ENCODE measurements around the gene CD69.
"Not testable (repeated sequence)": the region's sequence is repeated elsewhere in the genome, so short reads cannot be mapped to it uniquely, and the experiment has no call there.

Gene CD69

DNA sequence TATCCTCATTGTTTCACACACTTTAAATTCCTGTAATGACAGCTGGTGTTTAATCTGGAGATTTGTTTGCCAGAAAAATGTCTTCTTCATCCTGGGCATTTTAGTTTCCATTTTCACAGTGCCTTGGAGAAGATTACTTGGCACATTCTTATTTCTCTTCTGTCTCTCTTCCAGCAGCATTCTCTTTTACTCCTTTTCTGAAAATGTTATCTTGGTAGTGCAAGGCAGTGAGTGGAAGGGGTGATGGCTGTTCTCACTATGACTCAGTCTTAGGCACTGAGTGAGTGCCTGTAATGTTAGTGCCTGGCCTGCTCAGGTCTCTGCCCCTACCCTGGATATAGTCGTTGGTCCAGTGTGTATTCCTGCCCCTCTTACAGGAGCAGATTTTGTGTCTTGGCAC lies 40.9 kb downstream of the CD69 start:
- DNase-seq (ENCODE audit: low spot score): no peak

DNA sequence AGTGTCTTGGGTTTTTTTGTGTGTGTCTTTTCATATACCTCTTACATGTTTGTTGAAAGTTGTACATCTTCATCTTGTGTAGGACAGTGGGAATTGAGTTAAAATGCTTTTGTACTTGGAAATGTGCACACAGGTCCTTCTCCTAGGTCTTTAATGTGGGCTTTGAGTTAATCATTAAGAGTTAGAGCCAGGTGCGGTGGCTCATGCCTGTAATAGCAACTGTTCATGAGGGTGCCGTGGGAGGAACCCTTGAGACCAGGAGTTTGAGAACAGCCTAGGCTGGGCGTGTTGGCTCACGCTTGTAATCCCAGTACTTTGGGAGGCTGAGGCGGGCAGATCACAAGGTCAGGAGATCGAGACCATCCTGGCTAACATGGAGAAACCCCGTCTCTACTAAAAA lies 41.7 kb downstream of the CD69 start:
- DNase-seq (ENCODE audit: low spot score): no peak

DNA sequence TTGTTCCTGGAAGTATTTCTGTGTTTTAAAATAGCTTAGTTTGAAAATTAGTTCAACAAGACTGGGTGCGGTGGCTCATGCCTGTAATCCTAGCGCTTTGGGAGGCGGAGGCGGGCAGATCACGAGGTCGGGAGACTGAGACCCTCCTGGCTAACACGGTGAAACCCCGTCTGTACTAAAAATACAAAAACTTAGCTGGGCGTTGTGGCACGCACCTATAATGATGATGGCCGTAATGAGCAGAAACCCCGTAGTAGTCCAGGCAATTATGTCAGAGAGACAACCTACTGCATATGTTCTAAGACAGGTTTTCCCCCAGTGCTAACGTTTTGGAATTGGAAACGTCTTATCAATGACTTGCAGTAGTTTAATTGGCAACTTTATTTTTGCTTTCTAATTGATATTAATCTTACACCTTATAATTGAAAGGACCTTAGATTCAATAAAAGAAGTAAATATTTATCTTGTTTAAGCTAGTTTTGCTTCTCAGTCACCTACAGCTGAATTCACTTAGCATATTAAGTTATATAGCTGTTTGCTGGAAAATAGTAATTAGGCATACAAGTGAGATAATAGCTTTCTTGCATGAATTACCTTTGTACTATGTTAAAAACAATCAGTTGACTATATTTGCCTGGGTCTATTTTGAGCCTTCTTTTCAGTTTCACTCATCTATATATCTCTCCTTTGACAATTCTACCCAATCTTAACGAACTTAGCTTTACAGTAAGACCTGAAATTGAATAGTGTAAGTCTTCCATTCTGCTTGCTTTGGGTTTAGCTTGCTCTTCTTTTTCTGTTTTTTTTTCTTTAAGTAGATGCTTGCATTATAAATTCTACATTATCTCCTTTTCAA lies 43.4 kb downstream of the CD69 start:
- DNase-seq (ENCODE audit: low spot score): no peak

DNA sequence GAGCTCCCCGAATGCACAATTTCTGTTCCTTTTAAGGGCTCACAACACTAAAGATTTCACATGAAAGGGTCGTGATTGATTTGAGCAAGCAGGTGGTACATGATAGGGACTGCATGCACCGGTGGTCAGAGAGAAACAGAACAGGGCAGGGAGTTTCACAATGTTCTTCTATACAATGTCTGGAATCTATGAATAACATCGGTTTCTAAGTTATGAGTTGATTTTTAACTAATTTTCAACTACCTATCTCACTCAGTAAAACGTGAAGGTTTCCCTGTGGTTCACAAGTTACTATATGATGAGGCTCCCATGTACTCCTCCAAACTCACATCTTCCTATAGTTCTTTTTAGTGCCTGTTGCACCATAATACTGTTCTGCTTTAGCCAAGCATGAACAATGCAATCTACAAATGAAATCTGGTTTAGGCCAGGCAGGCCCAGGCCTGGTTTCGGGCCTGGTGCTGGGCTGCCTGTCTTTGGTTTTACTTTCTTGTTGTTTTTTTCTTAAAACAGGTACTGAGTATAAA lies 47.6 kb downstream of the CD69 start:
- DNase-seq (ENCODE audit: low spot score): not testable (repeated sequence)

DNA sequence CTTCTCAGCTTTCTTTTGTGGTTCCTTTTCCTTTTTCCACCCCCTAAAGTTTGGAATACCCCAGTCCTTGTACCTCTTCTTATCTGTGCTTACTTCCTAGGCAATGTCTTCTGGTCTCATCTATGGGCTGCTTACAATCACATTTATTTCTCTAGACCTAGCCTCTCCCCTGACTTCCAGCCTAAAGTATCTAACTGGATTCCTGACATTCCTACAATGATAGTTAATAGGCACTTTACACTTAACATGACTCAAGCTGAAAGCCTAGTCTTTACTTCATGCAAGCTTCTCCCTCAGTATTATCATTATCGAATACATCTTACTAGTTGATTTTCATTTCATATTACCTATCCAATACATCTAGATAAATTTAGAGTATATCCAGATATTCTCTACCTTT lies 49.0 kb downstream of the CD69 start:
- no peak for DNase-seq (ENCODE audit: low spot score)

DNA sequence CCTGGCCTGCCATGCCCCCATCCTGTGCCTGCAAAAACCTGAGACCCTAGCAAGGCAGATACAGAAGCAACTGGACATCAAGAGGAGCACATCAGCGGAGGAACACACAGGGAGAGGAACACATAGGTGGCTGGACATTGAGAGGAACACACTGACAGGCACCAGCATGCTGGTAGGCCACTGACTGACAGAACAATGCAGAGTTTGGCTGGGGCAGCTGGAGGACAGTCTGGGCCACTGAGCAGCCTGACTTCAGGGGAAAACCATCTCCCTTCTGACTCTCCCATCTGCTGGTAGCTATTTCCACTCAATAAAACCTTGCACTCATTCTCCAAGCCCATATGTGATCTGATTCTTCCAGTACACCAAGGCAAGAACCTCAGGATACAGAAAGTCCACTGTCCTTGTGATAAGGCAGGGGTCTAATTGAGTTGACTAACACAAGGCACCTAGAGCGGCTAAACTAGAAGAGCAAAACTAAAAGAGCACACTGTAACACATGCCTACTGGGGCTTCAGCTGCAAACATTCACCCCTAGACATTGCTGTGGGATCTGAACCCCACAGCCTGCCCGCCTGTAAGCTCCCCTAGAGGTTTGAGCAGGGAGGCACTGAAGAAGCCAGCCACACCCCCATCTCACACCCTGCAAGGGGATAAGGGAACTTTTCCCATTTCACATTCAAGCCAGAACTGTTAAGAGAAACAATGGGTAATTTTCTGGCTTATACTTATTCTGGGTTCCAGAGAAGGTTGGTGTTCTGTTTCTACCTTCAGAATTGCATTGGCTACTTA lies 49.9 kb downstream of the CD69 start:
- no peak for DNase-seq (ENCODE audit: low spot score)

DNA sequence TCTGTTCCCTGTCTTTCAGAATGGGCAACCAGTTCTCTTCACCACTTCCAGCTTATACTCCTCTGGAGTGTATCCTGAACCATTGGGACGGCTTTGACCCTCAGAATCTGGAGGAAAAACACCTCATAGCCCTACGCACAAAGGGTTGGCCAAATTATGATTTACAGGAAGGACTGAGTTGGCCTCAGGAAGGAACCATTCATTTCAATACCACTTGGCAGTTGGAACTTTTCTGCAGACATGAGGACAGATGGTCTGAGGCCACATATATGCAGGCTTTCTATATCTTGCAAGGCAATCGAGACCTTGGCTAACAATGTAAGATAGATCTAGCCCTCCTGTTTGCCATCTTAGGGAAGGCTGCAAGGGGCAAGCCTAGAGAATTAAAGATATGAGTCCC lies 51.8 kb downstream of the CD69 start:
- DNase-seq (ENCODE audit: low spot score): no peak

DNA sequence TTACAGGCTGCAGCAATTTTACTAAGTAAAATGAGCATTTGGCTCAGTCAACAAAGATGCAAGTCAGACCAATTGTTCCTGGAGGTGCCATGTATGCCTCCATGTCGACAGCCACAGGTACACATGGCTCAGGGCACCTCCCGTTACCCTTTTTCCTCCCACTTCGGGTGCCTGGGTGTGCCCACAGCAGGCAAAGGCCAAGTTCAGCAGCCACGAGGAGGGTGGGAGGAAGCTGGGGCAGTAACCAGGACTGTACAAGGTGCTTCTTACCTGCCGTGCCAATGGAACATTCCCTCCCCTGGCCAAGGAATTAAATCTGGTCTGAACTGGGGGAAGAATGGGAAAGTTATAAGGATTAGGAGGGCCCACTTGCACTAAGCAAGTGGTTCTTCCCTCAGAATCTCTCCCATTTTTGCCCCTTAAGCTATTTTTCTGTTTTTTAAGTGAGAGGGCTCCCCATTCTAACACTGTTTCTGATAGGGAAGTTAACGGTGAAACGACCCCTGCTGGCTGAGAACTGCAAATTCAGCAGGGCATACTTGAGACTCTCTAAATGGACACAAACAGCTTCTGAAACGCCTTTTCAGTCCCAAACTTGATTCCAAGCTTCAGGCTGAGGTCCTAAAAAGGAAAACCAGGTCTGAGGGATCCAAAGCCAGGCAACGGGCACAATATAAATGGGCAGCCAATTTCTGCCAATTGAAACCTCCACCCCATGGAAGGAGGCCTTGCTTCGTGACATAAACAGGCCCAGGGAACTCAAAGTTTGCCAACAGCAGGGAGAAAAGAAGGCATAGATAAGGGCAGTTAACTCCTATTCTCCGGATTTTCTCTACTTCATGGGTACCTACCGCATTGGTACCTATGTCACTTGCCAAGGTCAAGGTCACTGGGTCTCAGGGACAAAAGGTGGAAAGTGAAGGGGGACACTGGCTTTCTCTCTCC lies 52.6 kb downstream of the CD69 start:
- peak; percentile 47 for DNase-seq (ENCODE audit: low spot score)

DNA sequence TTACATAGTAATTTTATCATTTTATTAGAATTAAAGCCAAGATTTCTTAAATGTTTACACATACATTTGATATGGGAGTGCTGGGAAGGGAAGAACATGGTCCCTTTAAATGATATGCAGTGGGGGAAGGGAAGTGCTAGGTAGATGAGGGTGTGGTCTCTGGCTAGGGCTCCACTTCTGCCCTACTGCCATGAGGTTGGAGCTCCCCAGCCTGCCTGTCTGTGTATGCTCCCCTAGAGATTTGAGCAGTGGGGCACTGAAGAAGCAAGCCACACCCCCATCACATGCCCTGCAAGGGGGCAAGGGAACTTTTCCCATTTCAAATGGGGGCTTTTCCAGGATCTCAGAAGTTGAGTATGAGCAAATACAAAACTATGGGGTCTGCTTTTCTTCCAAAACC lies 53.3 kb downstream of the CD69 start:
- DNase-seq (ENCODE audit: low spot score): no peak

DNA sequence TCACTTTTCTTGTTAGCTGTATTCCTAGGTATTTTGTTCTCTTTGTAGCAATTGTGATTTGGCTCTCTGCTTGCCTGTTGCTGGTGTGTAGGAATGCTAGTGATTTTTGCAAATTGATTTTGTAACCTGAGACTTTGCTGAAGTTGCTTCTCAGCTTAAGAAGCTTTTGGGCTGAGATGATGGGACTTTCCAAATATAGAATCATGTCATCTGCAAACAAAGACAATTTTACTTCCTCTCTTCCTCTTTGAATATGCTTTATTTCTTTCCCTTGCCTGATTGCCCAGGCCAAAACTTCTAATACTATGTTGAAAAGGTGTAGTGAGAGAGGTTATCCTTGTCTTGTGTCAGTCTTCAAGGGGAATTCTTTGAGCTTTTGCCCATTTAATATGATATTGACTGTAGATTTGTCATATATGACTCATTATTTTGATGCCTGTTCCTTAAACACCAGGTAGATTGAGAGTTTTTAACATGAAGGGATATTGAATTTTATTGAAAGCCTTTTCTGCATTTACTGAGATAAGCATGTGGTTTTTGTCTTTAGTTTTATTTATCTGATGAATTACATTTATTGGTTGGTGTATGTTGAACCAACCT lies 54.5 kb downstream of the CD69 start:
- DNase-seq (ENCODE audit: low spot score): no peak

DNA sequence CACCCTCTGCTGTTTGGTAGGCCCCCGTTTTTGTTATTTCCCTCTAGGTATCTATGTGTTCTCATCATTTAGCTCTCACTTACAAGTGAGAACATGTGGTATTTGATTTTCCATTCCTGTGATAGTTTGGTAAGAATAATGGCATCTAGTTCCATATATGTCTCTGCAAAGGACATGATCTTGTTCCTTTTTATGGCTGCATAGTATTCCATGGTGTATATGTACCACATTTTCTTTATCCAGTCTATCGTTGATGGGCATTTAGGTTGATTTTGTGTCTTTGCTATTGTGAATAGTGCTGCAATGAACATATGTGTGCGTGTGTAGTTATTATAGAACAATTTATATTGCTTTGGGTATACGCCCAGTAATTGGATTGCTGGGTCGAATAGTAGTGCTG lies 56.1 kb downstream of the CD69 start:
- not testable (repeated sequence) for DNase-seq (ENCODE audit: low spot score)
